DMS53 treated with DMSO at 0.1 percent for 48 hours (cell line): ENCODE results near the gene TMEM131.
"Not testable (repeated sequence)": the region's sequence is repeated elsewhere in the genome, so short reads cannot be mapped to it uniquely, and the experiment has no call there.

Experiments used
- DNase-seq: peaks from one replicate; lab custom pipeline; 2025; ENCODE audit not compliant: unreplicated experiment; lab: John Stamatoyannopoulos, UW

Gene TMEM131

GRCh38 chr2:97963079-97963406 lies 32.7 kb downstream of the TMEM131 start:
- no peak for DNase-seq

GRCh38 chr2:97961534-97961933 lies 34.2 kb downstream of the TMEM131 start:
- no peak for DNase-seq

- no peak for DNase-seq
These were observed 37.6 kb downstream of the TMEM131 start for GRCh38 chr2:97958184-97958583.

- DNase-seq, result no peak
These were observed 38.1 kb downstream of the TMEM131 start for GRCh38 chr2:97957432-97958183.

GRCh38 chr2:97956753-97957152 lies 39.0 kb downstream of the TMEM131 start:
- DNase-seq, result not testable (repeated sequence)

- no peak for DNase-seq
These were observed 41.9 kb downstream of the TMEM131 start for GRCh38 chr2:97953853-97954252.

- DNase-seq, result no peak
These were observed 43.4 kb downstream of the TMEM131 start for GRCh38 chr2:97952357-97952756.

- DNase-seq, result no peak
These were observed 44.5 kb downstream of the TMEM131 start for GRCh38 chr2:97951155-97951680.

GRCh38 chr2:97950329-97951154 lies 45.2 kb downstream of the TMEM131 start:
- no peak for DNase-seq

GRCh38 chr2:97948926-97949325 lies 46.8 kb downstream of the TMEM131 start:
- no peak for DNase-seq

GRCh38 chr2:97945791-97946190 lies 50.0 kb downstream of the TMEM131 start:
- no peak for DNase-seq

GRCh38 chr2:97936881-97937280 lies 58.9 kb downstream of the TMEM131 start:
- no peak for DNase-seq

- DNase-seq, result peak; percentile 100
These were observed 59.5 kb downstream of the TMEM131 start for GRCh38 chr2:97936199-97936598.

- peak; percentile 97 for DNase-seq
These were observed 60.0 kb downstream of the TMEM131 start for GRCh38 chr2:97935719-97936161.

- no peak for DNase-seq
These were observed 62.6 kb downstream of the TMEM131 start for GRCh38 chr2:97932975-97933662.

GRCh38 chr2:97931858-97932225 lies 63.9 kb downstream of the TMEM131 start:
- no peak for DNase-seq

- DNase-seq, result no peak
These were observed 64.5 kb downstream of the TMEM131 start for GRCh38 chr2:97931118-97931857.

- no peak for DNase-seq
These were observed 67.2 kb downstream of the TMEM131 start for GRCh38 chr2:97928591-97928990.

GRCh38 chr2:97926946-97927345 lies 68.8 kb downstream of the TMEM131 start:
- no peak for DNase-seq

- DNase-seq, result no peak
These were observed 71.6 kb downstream of the TMEM131 start for GRCh38 chr2:97924194-97924593.

- DNase-seq, result no peak
These were observed 75.9 kb downstream of the TMEM131 start for GRCh38 chr2:97919858-97920257.
